ENCODE results near the gene BMPR2. TPM values are rescaled to one million over a fixed set of nuclear protein-coding genes. Genes with fewer than 3 reads are reported as not detected.
A peak's percentile ranks its signal among the peaks of the same experiment; 100 is the strongest.

The BMPR2 gene
- total and polyA plus RNA-seq, 2 of the 4 experiments (the other 2 are of a cell fraction): 17.0 to 30.1 TPM

- Histone ChIP-seq H4K20me1 (ENCODE audit: insufficient read depth, low read length) (peaks cover under 1% of the 10 kb centered on the region), H2BK20ac (ENCODE audit: low read depth, low read length) (no peak overlapping the region), H2AFZ (replicated peaks; ENCODE audit: low read length, poor library complexity) (no peak overlapping the region), H3K4me2 (ENCODE audit: low read depth, low read length) (no peak overlapping the region), H2BK15ac (ENCODE audit: low read depth, low read length) (no peak overlapping the region), H3K14ac (replicated peaks; ENCODE audit: low read depth, low read length) (no peak overlapping the region), H3K4ac (ENCODE audit: low read depth, low read length) (no peak overlapping the region), H3K23ac (ENCODE audit: low read depth, low read length) (no peak overlapping the region), H3K56ac (ENCODE audit: extremely low read depth, insufficient read depth, low read length) (no peak overlapping the region), H3K27me3 (ENCODE audit: control insufficient read depth, insufficient read depth, low read length) (no peaks in the 10 kb centered on the region), H4K8ac (ENCODE audit: low read depth in 2 of 2, low read length in 2 of 2) (0 out of 4 replicates have a peak overlapping the region, but pooled peaks of 1 of the 2 experiments have one; percentile 19), H3K18ac (ENCODE audit: low read depth, low read length) (no peak overlapping the region), H3K4me3 (ENCODE audit: insufficient read depth, low read depth, low read length) (no peak overlapping the region), H3K36me3 (ENCODE audit: control insufficient read depth, insufficient read depth, low read length) (no peaks in the 10 kb centered on the region), H4K5ac (ENCODE audit: low read depth, low read length) (no peak overlapping the region), H2BK5ac (ENCODE audit: low read depth, low read length, poor library complexity, severe bottlenecking) (peak overlapping the region; percentile 37), H3K4me1 (ENCODE audit: control insufficient read depth, insufficient read depth, low read length) (peaks cover 2% of the 10 kb centered on the region; the same call in 1 of the 2 replicates), H3K27ac (ENCODE audit: insufficient read depth, low read length) (no peak overlapping the region), H4K91ac (ENCODE audit: insufficient read depth, low read depth, low read length) (no peak overlapping the region), H2AK9ac (replicated peaks; ENCODE audit: low read depth, low read length, poor library complexity) (no peak overlapping the region), H3K9me3 (ENCODE audit: control insufficient read depth, insufficient read depth, low read length) (no peaks in the 10 kb centered on the region), H3K9me1 (ENCODE audit: insufficient read depth, low read length) (no peaks in the 10 kb centered on the region), H2AK5ac (ENCODE audit: low read depth, low read length) (no peak overlapping the region), H3K9ac (ENCODE audit: low read depth, low read length) (no peak overlapping the region), H2BK120ac (ENCODE audit: low read depth, low read length) (no peak overlapping the region), H3K79me1 (ENCODE audit: low read depth in 1 of 2, low read length in 2 of 2) (peaks cover 8 to 37% of the 10 kb centered on the region in 2 experiments)
- TF ChIP-seq NFE2L2 (IDR thresholded peaks at IDR 0.05; ENCODE audit: low read depth, low read length) (no peak), CHD1 (IDR thresholded peaks at IDR 0.05; ENCODE audit: low read depth, low read length) (no peak), ELK1 (IDR thresholded peaks at IDR 0.05; ENCODE audit: borderline replicate concordance, low read depth, low read length) (no peak), USF2 (IDR thresholded peaks at IDR 0.05; ENCODE audit: low read depth, low read length) (no peak), CEBPB (IDR thresholded peaks at IDR 0.05; ENCODE audit: low read depth, low read length) (no peak), POLR2A (IDR thresholded peaks at IDR 0.05; ENCODE audit: low read depth, low read length) (no peak), RCOR1 (IDR thresholded peaks at IDR 0.05; ENCODE audit: insufficient replicate concordance, low read length) (no peak), MAZ (IDR thresholded peaks at IDR 0.05; ENCODE audit: borderline replicate concordance, low read depth, low read length) (no peak), MXI1 (IDR thresholded peaks at IDR 0.05; ENCODE audit: borderline replicate concordance, low read depth, low read length) (no peak), CTCF (conservative IDR thresholded peaks at IDR 0.05; ENCODE audit: low read depth, low read length) (no peak)
- ATAC-seq (ENCODE audit: low read depth) (peak; percentile 40; the same call in 1 of the 2 replicates), DNase-seq (peak; percentile 52)
- CTCF ChIA-PET: interaction anchor here (0.6 to 0.7 kb wide), 2 partner anchors 165 to 1058 kb away, joined by 4 to 7 read pairs; no protein-coding TSS in a partner anchor
- intact Hi-C loops (cut with micrococcal nuclease) (loop anchor here (5.0 kb wide), 1 partner anchor 34 kb away; no protein-coding TSS in a partner anchor), in situ Hi-C loops (cut with MboI; ENCODE audit: low sequenced_read_pairs) (no loop called here), dilution Hi-C loops (cut with HindIII; ENCODE audit: low sequenced_read_pairs, unreplicated experiment) (no loop called here)
- no TSS peak for BruUV-seq (replicated peaks)
- WGBS, 2 experiments (ENCODE audit: extremely low coverage in 2 of 2, insufficient read length in 1 of 2): no CpG with 5 or more reads among the region's 2 CpGs
- POLR2A ChIA-PET (ENCODE audit: unreplicated experiment): no interaction called here
Observed at GRCh38 chr2:202442882-202443281, 66.8 kb downstream of the BMPR2 start.
